HCT116 (cell line): ENCODE data around the gene GRM5. TPM values are rescaled to one million over a fixed set of nuclear protein-coding genes. Genes with fewer than 3 reads are reported as not detected.

Source experiments
- ATAC-seq: fragments of 200-7000 bp; cut with Tn5 transposase; 2 replicates; pipeline ENCODE4 v1.9.1; 2020; ENCODE audit warnings: mild to moderate bottlenecking, moderate library complexity
- BruUV-seq: library from RNA; stranded (reverse); fragments of 400-500 nt; replicated peaks from 2 replicates; lab custom pipeline; 2021; lab: Mats Ljungman, UMichigan
- CTCF ChIA-PET: fragments of 300-600 bp; sonication (Branson Sonifier 250); formaldehyde crosslinking; loops from one replicate; lab custom pipeline; 2021; ENCODE audit warnings: antibody characterized with exemption; lab: Charles Lee
- POLR2A ChIA-PET: fragments of 300-600, 350-600 bp; sonication (Branson Sonifier 250); formaldehyde crosslinking; loops from one replicate; lab custom pipeline; 2021; ENCODE audit warnings: antibody characterized with exemption; lab: Charles Lee
- RAD21 ChIA-PET, 2 experiments: fragments of 300-600 bp; sonication (Branson Sonifier 250); formaldehyde crosslinking; loops; one replicate each; lab custom pipeline; 2023; ENCODE audit warnings: low total read pairs in 2 of 2; ENCODE audit not compliant: uncharacterized antibody in 2 of 2, unreplicated experiment in 2 of 2, low non-redundant PET in 1 of 2; lab: Charles Lee
- DNase-seq: peaks from one replicate; pipeline ENCODE4 v3.0.0-alpha.2; 2010; ENCODE audit warnings: low read depth, low spot score
- H2AFZ ChIP-seq: fragments of 200-600 bp; shearing (Covaris generic), sonication (generic); 2 replicates; pipeline ENCODE4 v1.6.1; 2017; ENCODE audit warnings: low read depth, mixed run types, mixed read lengths, antibody characterized with exemption, low read length; ENCODE audit not compliant: poor library complexity, severe bottlenecking
- H3K27ac ChIP-seq: 2 replicates; pipeline ENCODE4 v1.5.1; 2012; ENCODE audit warnings: low read depth, low read length
- H3K27me3 ChIP-seq: fragments of 200-600 bp; sonication (generic); 2 replicates; pipeline ENCODE4 v1.6.1; 2016; ENCODE audit warnings: mixed run types, low read length, mixed read lengths; ENCODE audit not compliant: insufficient read depth
- H3K36me3 ChIP-seq, 2 experiments: fragments of 200-500 bp in 1 of 2; fragments of 200-600 bp in 1 of 2; sonication (Bioruptor generic) in 1 of 2; sonication (generic) in 1 of 2; 2 replicates each; pipeline versions ENCODE4 v1.5.1 to v1.6.1; 2014 to 2016; ENCODE audit warnings: low read length in 2 of 2, inconsistent platforms in 1 of 2, mixed read lengths in 1 of 2, mixed run types in 1 of 2; ENCODE audit not compliant: insufficient read depth in 2 of 2, control insufficient read depth in 1 of 2
- H3K4me1 ChIP-seq, 2 experiments: fragments of 200-600 bp in 1 of 2; sonication (generic) in 1 of 2; 2 replicates each; pipeline versions ENCODE4 v1.5.1 to v1.6.1; 2012 to 2017; ENCODE audit warnings: low read length in 2 of 2, inconsistent platforms in 1 of 2, mild to moderate bottlenecking in 1 of 2, mixed read lengths in 1 of 2, mixed run types in 1 of 2, moderate library complexity in 1 of 2; ENCODE audit not compliant: insufficient read depth in 2 of 2, control insufficient read depth in 1 of 2
- H3K4me2 ChIP-seq: fragments of 200-600 bp; sonication (generic); 2 replicates; pipeline ENCODE4 v1.6.1; 2017; ENCODE audit warnings: mixed run types, low read length, mixed read lengths
- H3K4me3 ChIP-seq, 2 experiments: fragments of 200-600 bp in 1 of 2; sonication (generic) in 1 of 2; replicated peaks in 1 of 2; 2 replicates each; pipeline ENCODE4 v1.5.1; 2011 to 2016; ENCODE audit warnings: low read length in 2 of 2, control low read depth in 1 of 2, low read depth in 1 of 2, mild to moderate bottlenecking in 1 of 2, mixed read lengths in 1 of 2, mixed run types in 1 of 2
- H3K79me2 ChIP-seq: fragments of 200-600 bp; sonication (generic); 2 replicates; pipeline ENCODE4 v1.6.1; 2017; ENCODE audit warnings: mild to moderate bottlenecking, mixed run types, low read length, moderate library complexity, mixed read lengths; ENCODE audit not compliant: insufficient read depth
- H3K9ac ChIP-seq: fragments of 200-600 bp; sonication (generic); 2 replicates; pipeline ENCODE4 v1.6.1; 2016; ENCODE audit warnings: low read length, mixed read lengths
- H3K9me2 ChIP-seq: fragments of 200-600 bp; sonication (generic), shearing (Covaris generic); 2 replicates; pipeline ENCODE4 v1.6.1; 2017; ENCODE audit warnings: mixed run types, mild to moderate bottlenecking, moderate library complexity; ENCODE audit not compliant: insufficient read depth
- H3K9me3 ChIP-seq, 2 experiments: fragments of 200-500 bp in 1 of 2; fragments of 200-600 bp in 1 of 2; sonication (Bioruptor generic) in 1 of 2; sonication (generic) in 1 of 2; 2 replicates each; pipeline ENCODE4 v1.6.1; 2014 to 2017; ENCODE audit warnings: low read length in 2 of 2, mixed read lengths in 2 of 2, inconsistent platforms in 1 of 2, low read depth in 1 of 2, mild to moderate bottlenecking in 1 of 2, mixed run types in 1 of 2, moderate library complexity in 1 of 2; ENCODE audit not compliant: control insufficient read depth in 1 of 2, insufficient read depth in 1 of 2
- H4K20me1 ChIP-seq: fragments of 200-600 bp; sonication (generic), shearing (Covaris generic); 2 replicates; pipeline ENCODE4 v1.6.1; 2017; ENCODE audit warnings: mixed run types, mild to moderate bottlenecking, moderate library complexity; ENCODE audit not compliant: insufficient read depth
- CEBPB ChIP-seq: IDR thresholded peaks from 2 replicates; pipeline ENCODE4 v1.6.1; 2012; ENCODE audit warnings: low read depth
- EGR1 ChIP-seq: IDR thresholded peaks from 2 replicates; pipeline ENCODE4 v1.6.1; 2012; ENCODE audit warnings: low read depth
- ELF1 ChIP-seq: IDR thresholded peaks from 2 replicates; pipeline ENCODE4 v1.6.1; 2012; ENCODE audit warnings: low read depth, borderline replicate concordance
- EZH2 ChIP-seq: fragments of 200-600 bp; sonication (generic); IDR thresholded peaks from 2 replicates; pipeline ENCODE4 v1.6.1; 2017; ENCODE audit warnings: antibody characterized with exemption, mixed run types
- EZH2phosphoT487 ChIP-seq: fragments of 200-600 bp; IDR thresholded peaks from 2 replicates; pipeline ENCODE4 v1.6.1; 2018; ENCODE audit warnings: antibody characterized with exemption, borderline replicate concordance
- JUND ChIP-seq: IDR thresholded peaks from 2 replicates; pipeline ENCODE4 v1.6.1; 2012
- POLR2A ChIP-seq: IDR thresholded peaks from 2 replicates; pipeline ENCODE4 v1.7.0; 2011; ENCODE audit warnings: borderline replicate concordance; ENCODE audit not compliant: insufficient read depth, insufficient read length; ENCODE audit errors: extremely low read depth
- POLR2AphosphoS5 ChIP-seq: IDR thresholded peaks from 2 replicates; pipeline ENCODE4 v1.6.1; 2011; ENCODE audit warnings: mild to moderate bottlenecking, low read depth, low read length, moderate library complexity
- RAD21 ChIP-seq: IDR thresholded peaks from 2 replicates; pipeline ENCODE4 v1.6.1; 2012; ENCODE audit warnings: low read depth, mild to moderate bottlenecking
- SIN3A ChIP-seq: IDR thresholded peaks from 2 replicates; pipeline ENCODE4 v1.6.1; 2012; ENCODE audit warnings: low read depth
- SP1 ChIP-seq: IDR thresholded peaks from 2 replicates; pipeline ENCODE4 v1.6.1; 2012; ENCODE audit warnings: low read depth
- TCF7L2 ChIP-seq: IDR thresholded peaks from 2 replicates; pipeline ENCODE4 v1.7.0; 2011; ENCODE audit warnings: borderline replicate concordance, inconsistent platforms; ENCODE audit not compliant: insufficient read depth, insufficient read length; ENCODE audit errors: extremely low read depth
- YY1 ChIP-seq: IDR thresholded peaks from 2 replicates; pipeline ENCODE4 v1.6.1; 2011; ENCODE audit warnings: low read length, low read depth, moderate library complexity, mild to moderate bottlenecking; ENCODE audit not compliant: insufficient replicate concordance; ENCODE audit errors: extremely low read depth
- ZFX ChIP-seq: fragments of 450-650 bp; IDR thresholded peaks from 2 replicates; pipeline ENCODE4 v1.6.1; 2017
- ZNF274 ChIP-seq: fragments of 200-500 bp; sonication (Bioruptor generic); IDR thresholded peaks from 2 replicates; pipeline ENCODE4 v1.6.1; 2014; ENCODE audit warnings: mild to moderate bottlenecking, low read depth, low read length, inconsistent platforms
- intact Hi-C: fragments of 100-400 bp; cut with micrococcal nuclease; formaldehyde crosslinking; loops from 2 replicates; pipeline ENCODE4 v1.10.0; 2022
- total RNA-seq: library from RNA; stranded (reverse); gene quantifications from one replicate; pipeline ENCODE4 v1.2.1, GENCODE V29; 2021; ENCODE audit not compliant: unreplicated experiment
- TF ChIP-seq, protein P1 (sequence below): IDR thresholded peaks from 2 replicates; pipeline ENCODE4 v1.6.1; 2012; ENCODE audit warnings: low read depth
- TF ChIP-seq, protein P2 (sequence below), 3 experiments: fragments of 200-600 bp in 1 of 3; sonication (generic) in 1 of 3; IDR thresholded peaks in 2 of 3; conservative IDR thresholded peaks in 1 of 3; 2 replicates each; pipeline ENCODE4 v1.5.1; 2012 to 2017; ENCODE audit warnings: low read depth in 2 of 3, low read length in 2 of 3, antibody characterized with exemption in 1 of 3, borderline replicate concordance in 1 of 3, control low read depth in 1 of 3, mild to moderate bottlenecking in 1 of 3, mixed read lengths in 1 of 3, mixed run types in 1 of 3, moderate library complexity in 1 of 3; ENCODE audit not compliant: insufficient read depth in 1 of 3
- TF ChIP-seq, protein P3 (sequence below): IDR thresholded peaks from 2 replicates; pipeline ENCODE4 v1.6.1; 2012

The GRM5 gene
- total RNA-seq, 1 experiment from 2014 or later: not detected

DNA sequence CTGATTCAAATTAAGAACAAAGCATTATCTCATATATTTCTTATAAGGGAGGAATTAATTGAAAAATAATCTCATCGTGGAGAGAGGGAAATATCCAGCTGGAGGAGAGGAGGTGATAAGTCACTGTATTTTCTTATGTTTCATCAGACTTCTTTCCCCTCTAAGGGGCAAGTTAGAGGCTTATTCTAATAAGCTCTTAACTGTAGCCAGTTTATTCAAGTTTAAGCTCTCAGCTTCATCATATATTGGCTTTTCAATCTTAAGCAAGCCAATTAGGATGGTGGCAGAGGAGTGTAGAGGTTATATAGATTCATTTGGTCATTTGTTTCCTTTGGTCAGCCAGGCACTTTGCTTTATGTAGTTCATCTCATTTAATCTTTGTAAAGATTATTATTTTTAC is 256.7 kb downstream of the GRM5 start:
- Histone ChIP-seq H3K9me3 (no peaks in the 10 kb centered on the region), H3K4me1 (no peaks in the 10 kb centered on the region), H3K27ac (no peak overlapping the region), H3K27me3 (no peaks in the 10 kb centered on the region), H3K36me3 (no peaks in the 10 kb centered on the region), H3K4me2 (no peak overlapping the region), H3K9ac (no peak overlapping the region), H3K79me2 (no peaks in the 10 kb centered on the region), H3K4me3 (no peak overlapping the region), H3K9me2 (no peaks in the 10 kb centered on the region), H4K20me1 (no peaks in the 10 kb centered on the region), H2AFZ (no peak overlapping the region)
- ChIA-PET CTCF (no interaction called here), POLR2A (no interaction called here), RAD21 (no interaction called here)
- no TSS peak for BruUV-seq
- intact Hi-C loops: no loop called here
- TF ChIP-seq POLR2A (no peak), JUND (no peak), EGR1 (no peak), RAD21 (no peak), CEBPB (no peak), EZH2phosphoT487 (no peak), ZNF274 (no peak), TCF7L2 (no peak), YY1 (no peak), ELF1 (no peak), SIN3A (no peak), EZH2 (no peak), SP1 (no peak), POLR2AphosphoS5 (no peak), ZFX (no peak)
- TF ChIP-seq, protein P1, sequence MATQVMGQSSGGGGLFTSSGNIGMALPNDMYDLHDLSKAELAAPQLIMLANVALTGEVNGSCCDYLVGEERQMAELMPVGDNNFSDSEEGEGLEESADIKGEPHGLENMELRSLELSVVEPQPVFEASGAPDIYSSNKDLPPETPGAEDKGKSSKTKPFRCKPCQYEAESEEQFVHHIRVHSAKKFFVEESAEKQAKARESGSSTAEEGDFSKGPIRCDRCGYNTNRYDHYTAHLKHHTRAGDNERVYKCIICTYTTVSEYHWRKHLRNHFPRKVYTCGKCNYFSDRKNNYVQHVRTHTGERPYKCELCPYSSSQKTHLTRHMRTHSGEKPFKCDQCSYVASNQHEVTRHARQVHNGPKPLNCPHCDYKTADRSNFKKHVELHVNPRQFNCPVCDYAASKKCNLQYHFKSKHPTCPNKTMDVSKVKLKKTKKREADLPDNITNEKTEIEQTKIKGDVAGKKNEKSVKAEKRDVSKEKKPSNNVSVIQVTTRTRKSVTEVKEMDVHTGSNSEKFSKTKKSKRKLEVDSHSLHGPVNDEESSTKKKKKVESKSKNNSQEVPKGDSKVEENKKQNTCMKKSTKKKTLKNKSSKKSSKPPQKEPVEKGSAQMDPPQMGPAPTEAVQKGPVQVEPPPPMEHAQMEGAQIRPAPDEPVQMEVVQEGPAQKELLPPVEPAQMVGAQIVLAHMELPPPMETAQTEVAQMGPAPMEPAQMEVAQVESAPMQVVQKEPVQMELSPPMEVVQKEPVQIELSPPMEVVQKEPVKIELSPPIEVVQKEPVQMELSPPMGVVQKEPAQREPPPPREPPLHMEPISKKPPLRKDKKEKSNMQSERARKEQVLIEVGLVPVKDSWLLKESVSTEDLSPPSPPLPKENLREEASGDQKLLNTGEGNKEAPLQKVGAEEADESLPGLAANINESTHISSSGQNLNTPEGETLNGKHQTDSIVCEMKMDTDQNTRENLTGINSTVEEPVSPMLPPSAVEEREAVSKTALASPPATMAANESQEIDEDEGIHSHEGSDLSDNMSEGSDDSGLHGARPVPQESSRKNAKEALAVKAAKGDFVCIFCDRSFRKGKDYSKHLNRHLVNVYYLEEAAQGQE: no peak
- TF ChIP-seq, protein P2, sequence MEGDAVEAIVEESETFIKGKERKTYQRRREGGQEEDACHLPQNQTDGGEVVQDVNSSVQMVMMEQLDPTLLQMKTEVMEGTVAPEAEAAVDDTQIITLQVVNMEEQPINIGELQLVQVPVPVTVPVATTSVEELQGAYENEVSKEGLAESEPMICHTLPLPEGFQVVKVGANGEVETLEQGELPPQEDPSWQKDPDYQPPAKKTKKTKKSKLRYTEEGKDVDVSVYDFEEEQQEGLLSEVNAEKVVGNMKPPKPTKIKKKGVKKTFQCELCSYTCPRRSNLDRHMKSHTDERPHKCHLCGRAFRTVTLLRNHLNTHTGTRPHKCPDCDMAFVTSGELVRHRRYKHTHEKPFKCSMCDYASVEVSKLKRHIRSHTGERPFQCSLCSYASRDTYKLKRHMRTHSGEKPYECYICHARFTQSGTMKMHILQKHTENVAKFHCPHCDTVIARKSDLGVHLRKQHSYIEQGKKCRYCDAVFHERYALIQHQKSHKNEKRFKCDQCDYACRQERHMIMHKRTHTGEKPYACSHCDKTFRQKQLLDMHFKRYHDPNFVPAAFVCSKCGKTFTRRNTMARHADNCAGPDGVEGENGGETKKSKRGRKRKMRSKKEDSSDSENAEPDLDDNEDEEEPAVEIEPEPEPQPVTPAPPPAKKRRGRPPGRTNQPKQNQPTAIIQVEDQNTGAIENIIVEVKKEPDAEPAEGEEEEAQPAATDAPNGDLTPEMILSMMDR (IDR thresholded peaks at IDR 0.05 in 2 of 3, conservative IDR thresholded peaks at IDR 0.05 in 1 of 3; ENCODE audit: borderline replicate concordance in 1 of 3, insufficient read depth in 1 of 3, low read depth in 2 of 3, low read length in 2 of 3): no peak
- TF ChIP-seq, protein P3, sequence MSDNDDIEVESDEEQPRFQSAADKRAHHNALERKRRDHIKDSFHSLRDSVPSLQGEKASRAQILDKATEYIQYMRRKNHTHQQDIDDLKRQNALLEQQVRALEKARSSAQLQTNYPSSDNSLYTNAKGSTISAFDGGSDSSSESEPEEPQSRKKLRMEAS: no peak
- ATAC-seq (no peak), DNase-seq (no peak)
